Sigmoid colon (tissue), 7 donors: Measurements from ENCODE around the gene STAT4. TPM values are rescaled to one million over a fixed set of nuclear protein-coding genes. Genes with fewer than 3 reads are reported as not detected.

Experiments
- DNase-seq: peaks from one replicate; pipeline ENCODE4 v3.0.0-alpha.2; 2019
- H3K27ac ChIP-seq, 4 donors: fragments of 200-600 bp; sonication (generic); one replicate each; pipeline ENCODE4 v1.5.1; 2016 to 2019; ENCODE audit warnings: mild to moderate bottlenecking in 1 of 4
- H3K27me3 ChIP-seq, 3 donors: fragments of 200-600 bp; sonication (generic); one replicate each; pipeline ENCODE4 v1.5.1; 2019; ENCODE audit warnings: mild to moderate bottlenecking in 1 of 3
- H3K36me3 ChIP-seq, 4 donors: fragments of 200-600 bp; sonication (generic); one replicate each; pipeline ENCODE4 v1.5.1; 2016 to 2019
- H3K4me1 ChIP-seq, 4 donors: fragments of 200-600 bp; sonication (generic); one replicate each; pipeline ENCODE4 v1.5.1; 2017 to 2019
- H3K4me3 ChIP-seq, 4 donors: fragments of 200-600 bp; sonication (generic); one replicate each; pipeline ENCODE4 v1.5.1; 2017 to 2019; ENCODE audit warnings: mild to moderate bottlenecking in 2 of 4, moderate library complexity in 1 of 4
- H3K9me3 ChIP-seq, 4 donors: fragments of 200-600 bp in 3 of 4; sonication (generic) in 3 of 4; one replicate each; pipeline versions ENCODE4 v1.5.1 to v1.6.1; 2013 to 2019
- EP300 ChIP-seq, 4 donors: sonication (generic); formaldehyde crosslinking; IDR thresholded peaks; one replicate each; pipeline ENCODE4 v1.6.1; 2017; ENCODE audit warnings: antibody characterized with exemption in 4 of 4
- POLR2A ChIP-seq, 2 donors: fragments of 450-650 bp; IDR thresholded peaks; one replicate each; pipeline ENCODE4 v1.6.1; 2016; ENCODE audit warnings: antibody characterized with exemption in 2 of 2, mild to moderate bottlenecking in 2 of 2, moderate library complexity in 2 of 2
- POLR2AphosphoS5 ChIP-seq, 4 donors: sonication (generic); formaldehyde crosslinking; IDR thresholded peaks; one replicate each; pipeline ENCODE4 v1.6.1; 2017; ENCODE audit warnings: antibody characterized with exemption in 4 of 4
- WGBS, 2 donors: extraction: QIAGEN DNeasy Blood & Tissue Kit; methylation state at CpG; one replicate each; pipeline ENCODE4 v1.1.7; 2013; 5-methylcytosine and 5-hydroxymethylcytosine counted together
- intact Hi-C: fragments of 100-400 bp; cut with DNase I; formaldehyde crosslinking; loops from one replicate; pipeline ENCODE4 v1.15.1; 2023
- polyA plus RNA-seq, 3 donors: library from polyadenylated mRNA; stranded (reverse); fragments of 200-250 nt; gene quantifications; one replicate each; pipeline ENCODE4 v1.2.3, GENCODE V29; 2013
- total RNA-seq, 4 donors: library from RNA; depleted of rRNA; stranded (reverse); fragments of >200 nt; gene quantifications; one replicate each; pipeline ENCODE4 v1.1.0, GENCODE V29; 2016
- TF ChIP-seq, protein P1 (sequence below), 4 experiments: fragments of 450-650 bp in 3 of 4; fragments of 200-600 bp in 1 of 4; IDR thresholded peaks; one replicate each; pipeline ENCODE4 v1.5.1; 2016 to 2019; ENCODE audit warnings: antibody characterized with exemption in 4 of 4, mild to moderate bottlenecking in 3 of 4, moderate library complexity in 2 of 4
- donor health status: healthy with polysubstance abuse.
- donor health status: Bipolar disorder and iron deficiency.
- donor health status: healthy.

STAT4 gene
- total and polyA plus RNA-seq, 7 donors, result 0.46 to 4.6 (median 0.70) TPM; not detected in 1

DNA sequence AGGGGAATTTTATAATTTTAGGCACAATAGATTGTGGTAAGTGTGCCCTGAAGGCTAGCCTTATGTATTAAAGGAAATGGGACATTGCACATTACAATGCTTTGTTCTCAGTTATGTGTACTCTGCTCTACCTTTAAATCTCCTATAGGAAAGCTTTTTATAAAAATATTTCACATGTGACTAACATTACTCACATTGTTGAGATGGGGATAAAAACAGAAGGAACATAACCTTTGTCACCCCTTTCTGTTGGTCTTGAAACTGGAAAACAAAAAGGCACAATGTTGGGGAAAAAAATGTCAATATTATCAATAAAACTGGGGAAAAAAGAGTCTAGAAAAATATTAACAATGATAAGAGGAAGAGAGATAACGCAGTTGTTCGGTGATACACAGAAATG, 119.5 kb downstream of the STAT4 start:
- Histone ChIP-seq H3K27ac (no peak overlapping the region), H3K27me3 (no peaks in the 10 kb centered on the region), H3K4me1 (no peaks in the 10 kb centered on the region), H3K4me3 (no peak overlapping the region), H3K36me3 (no peaks in the 10 kb centered on the region), H3K9me3 (no peaks in the 10 kb centered on the region)
- intact Hi-C loops, result loop anchor here (2.0 kb wide), 1 partner anchor 250 kb away; no protein-coding TSS in a partner anchor
- no peak for DNase-seq
- WGBS, 2 donors, result 91 to 98% methylated on average over 2 of the region's 2 CpGs
- TF ChIP-seq POLR2A (IDR thresholded peaks at IDR 0.05), result no peak
- TF ChIP-seq EP300 (IDR thresholded peaks at IDR 0.05), result no peak
- TF ChIP-seq, protein P1, sequence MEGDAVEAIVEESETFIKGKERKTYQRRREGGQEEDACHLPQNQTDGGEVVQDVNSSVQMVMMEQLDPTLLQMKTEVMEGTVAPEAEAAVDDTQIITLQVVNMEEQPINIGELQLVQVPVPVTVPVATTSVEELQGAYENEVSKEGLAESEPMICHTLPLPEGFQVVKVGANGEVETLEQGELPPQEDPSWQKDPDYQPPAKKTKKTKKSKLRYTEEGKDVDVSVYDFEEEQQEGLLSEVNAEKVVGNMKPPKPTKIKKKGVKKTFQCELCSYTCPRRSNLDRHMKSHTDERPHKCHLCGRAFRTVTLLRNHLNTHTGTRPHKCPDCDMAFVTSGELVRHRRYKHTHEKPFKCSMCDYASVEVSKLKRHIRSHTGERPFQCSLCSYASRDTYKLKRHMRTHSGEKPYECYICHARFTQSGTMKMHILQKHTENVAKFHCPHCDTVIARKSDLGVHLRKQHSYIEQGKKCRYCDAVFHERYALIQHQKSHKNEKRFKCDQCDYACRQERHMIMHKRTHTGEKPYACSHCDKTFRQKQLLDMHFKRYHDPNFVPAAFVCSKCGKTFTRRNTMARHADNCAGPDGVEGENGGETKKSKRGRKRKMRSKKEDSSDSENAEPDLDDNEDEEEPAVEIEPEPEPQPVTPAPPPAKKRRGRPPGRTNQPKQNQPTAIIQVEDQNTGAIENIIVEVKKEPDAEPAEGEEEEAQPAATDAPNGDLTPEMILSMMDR (IDR thresholded peaks at IDR 0.05), result no peak
- no peak for TF ChIP-seq POLR2AphosphoS5 (IDR thresholded peaks at IDR 0.05)

DNA sequence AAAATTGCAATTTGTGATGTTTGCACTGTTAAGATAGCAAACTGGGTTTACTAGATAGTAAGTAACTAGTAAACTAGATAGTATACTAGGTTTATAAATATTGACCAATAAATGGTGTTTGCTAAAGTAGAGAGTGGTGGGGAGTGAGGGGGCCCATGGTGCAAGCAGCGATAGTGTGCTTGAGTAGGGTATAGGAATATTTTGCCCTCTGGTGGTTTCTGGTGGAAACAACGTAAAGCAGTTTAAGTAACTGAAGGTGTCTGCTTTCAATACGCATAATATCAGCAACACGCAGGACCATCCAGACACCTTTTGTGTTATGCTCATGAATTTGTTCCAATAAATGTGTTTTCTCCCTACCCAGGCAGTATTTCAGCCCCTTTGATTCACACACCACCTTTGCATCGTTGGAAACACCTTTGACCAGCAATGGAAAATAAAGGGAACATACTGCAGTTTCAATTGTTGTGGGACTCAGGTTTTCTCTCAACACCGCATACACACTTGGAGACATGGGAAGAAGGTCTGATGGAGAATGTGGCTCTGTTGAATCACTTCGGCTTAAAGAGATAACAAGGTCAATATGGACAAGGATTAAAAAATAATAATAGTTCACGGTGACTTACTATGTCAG, 120.2 kb downstream of the STAT4 start:
- intact Hi-C loops, result loop anchor here (2.0 kb wide), 1 partner anchor 250 kb away; no protein-coding TSS in a partner anchor
- TF ChIP-seq POLR2AphosphoS5 (IDR thresholded peaks at IDR 0.05), result no peak
- no peak for TF ChIP-seq EP300 (IDR thresholded peaks at IDR 0.05)
- TF ChIP-seq, protein P1 (IDR thresholded peaks at IDR 0.05), result peak; percentile 5 to 58 (median 52)
- Histone ChIP-seq H3K36me3 (no peaks in the 10 kb centered on the region), H3K27ac (no peak overlapping the region), H3K9me3 (no peaks in the 10 kb centered on the region), H3K4me1 (no peaks in the 10 kb centered on the region), H3K27me3 (no peaks in the 10 kb centered on the region), H3K4me3 (no peak overlapping the region)
- 36 to 45% methylated on average over 8 of the region's 8 CpGs for WGBS, 2 donors
- DNase-seq, result no peak

DNA sequence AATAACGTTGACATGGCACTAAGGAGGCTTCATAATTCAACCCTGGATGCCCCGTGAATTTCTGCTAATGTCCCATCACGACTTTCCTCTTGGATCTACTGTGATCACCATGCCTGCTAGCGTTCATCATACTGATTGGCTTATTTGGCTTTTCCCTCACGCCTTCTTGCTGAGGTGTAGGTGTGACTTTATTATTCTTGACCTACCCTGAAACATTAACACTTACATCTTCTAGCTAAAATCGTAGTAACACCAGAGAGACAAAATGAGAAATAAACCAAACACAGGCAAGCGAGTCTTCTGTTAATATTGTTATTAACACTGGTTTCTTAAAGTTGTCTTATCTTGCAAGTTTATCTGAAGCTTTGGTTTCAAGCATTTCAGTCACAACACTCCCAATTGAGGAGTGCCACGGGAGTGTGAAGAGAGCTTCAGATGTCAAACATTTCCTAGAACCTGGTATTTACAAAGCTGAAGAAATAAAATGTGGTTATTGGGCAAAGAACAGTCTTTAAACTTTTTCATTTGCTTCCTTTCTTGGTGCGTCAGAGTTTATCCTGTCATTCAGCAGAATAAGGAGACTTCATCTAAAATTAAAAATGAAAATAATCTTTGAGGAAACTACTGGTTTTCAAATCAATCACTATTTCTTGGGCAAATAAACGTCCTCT, 121.4 kb downstream of the STAT4 start:
- no peaks in the 10 kb centered on the region for H3K27me3 ChIP-seq
- H3K4me3 ChIP-seq, result no peak overlapping the region
- 76 to 84% methylated on average over 10 of the region's 10 CpGs for WGBS, 2 donors
- no peaks in the 10 kb centered on the region for H3K4me1 ChIP-seq
- no peak overlapping the region for H3K27ac ChIP-seq
- DNase-seq, result no peak
- TF ChIP-seq EP300 (IDR thresholded peaks at IDR 0.05) (no peak), POLR2AphosphoS5 (IDR thresholded peaks at IDR 0.05) (no peak), POLR2A (IDR thresholded peaks at IDR 0.05) (no peak)
- TF ChIP-seq, protein P1 (IDR thresholded peaks at IDR 0.05), result no peak
- intact Hi-C loops, result no loop called here
- no peaks in the 10 kb centered on the region for H3K36me3 ChIP-seq
- H3K9me3 ChIP-seq, result no peaks in the 10 kb centered on the region

DNA sequence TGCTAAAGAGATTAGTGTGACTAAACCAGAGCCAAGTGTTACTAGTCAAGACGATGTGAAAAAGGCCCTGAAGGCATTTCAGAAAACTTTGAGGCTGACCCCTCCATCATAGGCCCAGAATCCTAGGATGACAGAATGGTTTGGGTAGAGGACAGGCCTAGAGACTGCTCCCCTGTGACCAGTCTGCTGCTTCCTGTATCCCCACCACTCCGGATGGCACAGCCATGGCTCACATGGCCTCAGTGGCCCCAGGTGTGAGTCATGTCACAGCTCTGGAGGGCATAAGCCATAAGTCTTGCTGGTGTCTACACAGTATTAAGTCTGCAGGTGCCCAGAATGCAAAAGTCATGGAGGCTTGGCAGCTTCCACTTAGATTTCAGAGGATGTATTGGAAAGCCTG, 124.4 kb downstream of the STAT4 start:
- TF ChIP-seq POLR2AphosphoS5 (IDR thresholded peaks at IDR 0.05) (no peak), EP300 (IDR thresholded peaks at IDR 0.05) (no peak), POLR2A (IDR thresholded peaks at IDR 0.05) (no peak)
- TF ChIP-seq, protein P1 (IDR thresholded peaks at IDR 0.05), result no peak
- no peak for DNase-seq
- peaks cover 0 to 3% (median 1%) of the 10 kb centered on the region in 4 donors for H3K4me1 ChIP-seq
- WGBS, 2 donors, result 47 to 48% methylated on average over 2 of the region's 2 CpGs
- no peak overlapping the region for H3K27ac ChIP-seq
- H3K36me3 ChIP-seq, result no peaks in the 10 kb centered on the region
- no peaks in the 10 kb centered on the region for H3K27me3 ChIP-seq
- H3K4me3 ChIP-seq, result no peak overlapping the region
- intact Hi-C loops, result no loop called here
- H3K9me3 ChIP-seq, result no peaks in the 10 kb centered on the region
